ENCODE data around the gene SETD6.
"Not testable (repeated sequence)": the region's sequence is repeated elsewhere in the genome, so short reads cannot be mapped to it uniquely, and the experiment has no call there.

Gene SETD6

GRCh38 chr16:58548378-58548777, 33.1 kb downstream of the SETD6 start:
- DNase-seq: no peak

- DNase-seq: no peak
Observed at GRCh38 chr16:58551496-58551895, 36.2 kb downstream of the SETD6 start.

DNA sequence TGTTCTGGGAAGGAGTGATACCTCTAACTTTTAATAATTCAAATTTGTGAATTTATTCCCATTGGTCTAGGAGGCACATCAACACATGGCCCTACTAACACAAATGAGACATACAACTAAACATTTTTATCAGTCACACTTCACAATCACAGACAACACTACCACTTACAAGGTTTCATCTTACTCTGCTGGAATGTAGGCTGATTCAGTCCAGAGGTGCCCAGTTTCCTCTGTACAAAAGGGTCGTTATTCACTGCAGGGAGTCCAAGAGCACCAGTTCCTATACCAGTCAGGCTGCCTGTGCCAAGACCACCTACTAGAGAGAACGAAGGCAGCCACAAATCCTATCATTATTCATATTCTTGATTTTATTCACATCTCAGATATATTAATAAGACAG, 41.4 kb downstream of the SETD6 start:
- DNase-seq: no peak

DNA sequence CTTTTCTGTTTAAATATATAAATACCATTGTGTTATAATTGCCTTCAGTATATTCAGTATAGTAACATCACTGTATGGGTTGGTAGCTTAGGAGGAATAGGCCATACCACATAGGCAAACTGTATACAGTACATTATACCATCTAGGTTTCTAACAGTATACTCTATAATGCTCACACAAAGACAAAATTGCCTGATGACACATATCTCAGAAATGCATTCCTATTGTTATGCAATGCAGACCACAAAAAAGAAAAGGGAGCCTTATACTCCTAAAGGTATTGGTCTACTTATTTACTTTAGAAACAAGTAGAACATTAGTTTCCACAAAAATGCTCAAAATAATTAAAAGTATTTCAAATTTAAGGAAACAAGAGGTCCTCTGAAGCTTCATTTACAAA, 47.9 kb downstream of the SETD6 start:
- no peak for DNase-seq

GRCh38 chr16:58563775-58564174, 48.5 kb downstream of the SETD6 start:
- DNase-seq: no peak

GRCh38 chr16:58565697-58566096, 50.4 kb downstream of the SETD6 start:
- DNase-seq: not testable (repeated sequence)
